Hepatocyte (in vitro differentiated cells): ENCODE measurements around the gene PEX5. TPM values are rescaled to one million over a fixed set of nuclear protein-coding genes. Genes with fewer than 3 reads are reported as not detected.
"Not testable (repeated sequence)": the region's sequence is repeated elsewhere in the genome, so short reads cannot be mapped to it uniquely, and the experiment has no call there.

ENCODE experiments used
- DNase-seq: peaks from one replicate; pipeline ENCODE4 v3.0.0-alpha.2; 2016; ENCODE audit warnings: low spot score
- H2AFZ ChIP-seq: fragments of 200-600 bp; sonication (generic); 2 replicates; pipeline ENCODE4 v1.6.0; 2016; ENCODE audit warnings: antibody characterized with exemption, mild to moderate bottlenecking
- H3K27ac ChIP-seq: fragments of 200-600 bp; sonication (generic); 2 replicates; pipeline ENCODE4 v1.5.1; 2016; ENCODE audit warnings: mild to moderate bottlenecking
- H3K27me3 ChIP-seq: fragments of 200-600 bp; sonication (generic); 2 replicates; pipeline ENCODE4 v1.6.1; 2016
- H3K36me3 ChIP-seq: fragments of 200-600 bp; sonication (generic); replicated peaks from 2 replicates; pipeline ENCODE4 v1.5.1; 2016; ENCODE audit warnings: low read depth; ENCODE audit not compliant: insufficient read depth
- H3K4me1 ChIP-seq: fragments of 200-600 bp; sonication (generic); 2 replicates; pipeline ENCODE4 v1.5.1; 2016; ENCODE audit warnings: mild to moderate bottlenecking, moderate library complexity; ENCODE audit not compliant: insufficient read depth
- H3K4me2 ChIP-seq: fragments of 200-600 bp; sonication (generic); 2 replicates; pipeline ENCODE4 v1.6.0; 2016
- H3K4me3 ChIP-seq: fragments of 200-600 bp; sonication (generic); 2 replicates; pipeline ENCODE4 v1.5.1; 2016; ENCODE audit warnings: mild to moderate bottlenecking
- H3K79me2 ChIP-seq: fragments of 200-600 bp; sonication (generic); 2 replicates; pipeline ENCODE4 v1.6.0; 2017; ENCODE audit warnings: mild to moderate bottlenecking
- H3K9me2 ChIP-seq: fragments of 200-600 bp; sonication (generic); replicated peaks from 2 replicates; pipeline ENCODE4 v1.6.0; 2017; ENCODE audit warnings: mild to moderate bottlenecking; ENCODE audit not compliant: insufficient read depth
- H3K9me3 ChIP-seq: fragments of 200-600 bp; sonication (generic); 2 replicates; pipeline ENCODE4 v1.5.1; 2016; ENCODE audit warnings: low read depth, mild to moderate bottlenecking
- H4K20me1 ChIP-seq: fragments of 200-600 bp; sonication (generic); 2 replicates; pipeline ENCODE4 v1.6.0; 2016; ENCODE audit warnings: mild to moderate bottlenecking; ENCODE audit not compliant: insufficient read depth, poor library complexity, severe bottlenecking
- EZH2 ChIP-seq: fragments of 200-600 bp; sonication (generic); IDR thresholded peaks from 2 replicates; pipeline ENCODE4 v1.6.1; 2016; ENCODE audit warnings: antibody characterized with exemption, mild to moderate bottlenecking, borderline replicate concordance
- EZH2phosphoT487 ChIP-seq: fragments of 200-600 bp; sonication (generic); IDR thresholded peaks from one replicate; pipeline ENCODE4 v1.6.1; 2018; ENCODE audit warnings: antibody characterized with exemption, mild to moderate bottlenecking, low read depth, moderate library complexity; ENCODE audit not compliant: unreplicated experiment, severe bottlenecking
- WGBS: methylation state at CpG from one replicate; pipeline ENCODE4 v1.1.6; 2016; ENCODE audit warnings: low lambda C conversion rate; ENCODE audit errors: missing lambda C conversion rate; 5-methylcytosine and 5-hydroxymethylcytosine counted together
- polyA plus RNA-seq: library from polyadenylated mRNA; unstranded; fragments of >200 nt; fragmentation: Nextera tagmentation; extraction: Ambion mirVana; gene quantifications from 2 replicates; pipeline ENCODE4 v1.2.1, GENCODE V29; 2016
- total RNA-seq: library from RNA; depleted of rRNA; stranded (reverse); fragments of >200 nt; gene quantifications from 2 replicates; pipeline ENCODE4 v1.2.3, GENCODE V29; 2014
- TF ChIP-seq, protein P1 (sequence below): fragments of 200-600 bp; sonication (generic); IDR thresholded peaks from 2 replicates; pipeline ENCODE4 v1.5.1; 2016; ENCODE audit warnings: antibody characterized with exemption, mild to moderate bottlenecking; ENCODE audit not compliant: poor library complexity

PEX5 gene
- total and polyA plus RNA-seq, 2 experiments from 2014 or later = 17.3 to 32.6 TPM

DNA sequence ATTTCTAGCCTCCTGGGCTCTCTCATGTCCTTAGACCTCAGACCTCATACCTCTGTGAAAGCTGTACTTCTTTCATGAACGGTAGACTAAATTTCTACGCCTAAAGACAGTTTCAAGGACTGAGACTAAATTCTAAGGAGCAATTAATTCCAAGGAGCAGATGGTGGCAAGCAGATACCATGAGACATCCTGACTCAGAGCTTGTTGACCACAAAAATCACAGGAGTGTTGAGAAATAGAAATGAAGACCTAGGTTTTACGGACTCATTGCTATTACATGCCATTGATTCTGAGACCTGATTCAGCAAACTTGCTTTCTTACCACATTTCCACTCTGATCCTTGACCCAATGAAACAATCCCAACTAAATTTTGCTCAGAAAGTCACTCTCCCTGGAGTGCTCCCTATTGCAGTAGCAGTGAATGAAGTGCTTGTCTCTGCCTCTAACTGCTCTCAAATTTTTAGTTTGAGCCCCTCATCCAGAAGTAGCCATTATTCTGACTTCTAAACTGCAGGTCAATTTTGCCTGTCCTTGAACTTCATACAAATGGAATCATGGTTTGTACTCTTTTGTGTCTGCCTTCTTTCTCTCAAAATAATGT lies 52.0 kb downstream of the PEX5 start:
- no peak overlapping the region for H3K27ac ChIP-seq

DNA sequence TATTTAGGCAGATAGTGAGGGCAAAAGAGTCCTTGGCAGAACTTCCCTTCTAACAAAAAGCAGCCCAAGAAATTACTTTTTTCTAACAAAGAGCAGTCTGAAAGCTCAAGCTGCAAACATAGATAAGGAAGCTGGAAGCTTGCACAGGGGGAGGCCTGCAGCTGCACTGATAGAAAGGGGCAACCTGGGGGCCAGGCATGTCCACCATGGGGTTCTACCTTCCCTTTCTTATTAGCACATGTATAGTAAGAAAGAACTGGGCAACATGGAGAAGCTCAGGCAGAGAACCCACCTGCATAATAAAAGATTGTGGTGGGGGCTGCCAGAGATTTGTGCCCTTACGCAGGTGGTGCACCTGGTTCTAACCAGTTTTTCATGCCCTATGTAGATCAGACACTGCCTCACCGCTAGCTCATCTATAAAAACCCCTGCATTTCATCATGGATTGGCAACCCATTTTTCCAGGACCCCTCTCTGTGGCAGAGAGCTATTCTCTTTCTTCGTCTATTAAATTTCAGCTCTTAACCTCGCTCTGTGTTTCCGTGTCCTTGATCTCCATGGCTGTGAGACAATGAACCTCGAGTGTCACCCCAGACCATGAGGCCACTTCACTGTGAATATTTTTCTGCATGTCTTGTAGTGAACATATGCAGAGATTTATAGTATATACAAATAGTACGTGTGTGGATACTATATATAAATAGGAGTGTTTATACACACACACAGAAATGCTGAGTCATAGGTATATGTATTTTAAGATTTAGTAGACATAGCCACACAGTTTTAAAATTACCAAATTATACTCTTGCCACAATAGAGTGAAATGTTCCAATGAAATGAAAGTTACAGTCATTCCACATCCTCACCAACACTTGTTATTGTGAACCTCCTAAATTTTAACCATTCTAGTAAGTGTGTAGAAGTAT lies 53.0 kb downstream of the PEX5 start:
- no peaks in the 10 kb centered on the region for H3K79me2 ChIP-seq
- 91% methylated on average over 7 of the region's 7 CpGs for WGBS
- H3K9me3 ChIP-seq = no peaks in the 10 kb centered on the region
- no peak overlapping the region for H3K4me3 ChIP-seq
- H2AFZ ChIP-seq = no peak overlapping the region
- no peak for DNase-seq
- no peak overlapping the region for H3K4me2 ChIP-seq
- TF ChIP-seq EZH2 = no peak
- TF ChIP-seq EZH2phosphoT487 = no peak
- TF ChIP-seq, protein P1, sequence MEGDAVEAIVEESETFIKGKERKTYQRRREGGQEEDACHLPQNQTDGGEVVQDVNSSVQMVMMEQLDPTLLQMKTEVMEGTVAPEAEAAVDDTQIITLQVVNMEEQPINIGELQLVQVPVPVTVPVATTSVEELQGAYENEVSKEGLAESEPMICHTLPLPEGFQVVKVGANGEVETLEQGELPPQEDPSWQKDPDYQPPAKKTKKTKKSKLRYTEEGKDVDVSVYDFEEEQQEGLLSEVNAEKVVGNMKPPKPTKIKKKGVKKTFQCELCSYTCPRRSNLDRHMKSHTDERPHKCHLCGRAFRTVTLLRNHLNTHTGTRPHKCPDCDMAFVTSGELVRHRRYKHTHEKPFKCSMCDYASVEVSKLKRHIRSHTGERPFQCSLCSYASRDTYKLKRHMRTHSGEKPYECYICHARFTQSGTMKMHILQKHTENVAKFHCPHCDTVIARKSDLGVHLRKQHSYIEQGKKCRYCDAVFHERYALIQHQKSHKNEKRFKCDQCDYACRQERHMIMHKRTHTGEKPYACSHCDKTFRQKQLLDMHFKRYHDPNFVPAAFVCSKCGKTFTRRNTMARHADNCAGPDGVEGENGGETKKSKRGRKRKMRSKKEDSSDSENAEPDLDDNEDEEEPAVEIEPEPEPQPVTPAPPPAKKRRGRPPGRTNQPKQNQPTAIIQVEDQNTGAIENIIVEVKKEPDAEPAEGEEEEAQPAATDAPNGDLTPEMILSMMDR = no peak
- H4K20me1 ChIP-seq = no peaks in the 10 kb centered on the region
- no peaks in the 10 kb centered on the region for H3K27me3 ChIP-seq
- no peak overlapping the region for H3K27ac ChIP-seq
- no peaks in the 10 kb centered on the region for H3K4me1 ChIP-seq
- H3K36me3 ChIP-seq = no peaks in the 10 kb centered on the region
- no peaks in the 10 kb centered on the region for H3K9me2 ChIP-seq

More for the DNA sequence above, 52.0 kb downstream of the PEX5 start:
- Histone ChIP-seq H3K4me3 (no peak overlapping the region), H3K4me1 (no peaks in the 10 kb centered on the region), H3K9me3 (no peaks in the 10 kb centered on the region), H3K27me3 (no peaks in the 10 kb centered on the region), H3K36me3 (no peaks in the 10 kb centered on the region), H2AFZ (no peak overlapping the region), H4K20me1 (no peaks in the 10 kb centered on the region), H3K9me2 (no peaks in the 10 kb centered on the region), H3K4me2 (no peak overlapping the region), H3K79me2 (no peaks in the 10 kb centered on the region)
- TF ChIP-seq, protein P1 = no peak
- TF ChIP-seq EZH2 = no peak
- TF ChIP-seq EZH2phosphoT487 = no peak
- WGBS = 94% methylated on average over 3 of the region's 3 CpGs
- DNase-seq = no peak

DNA sequence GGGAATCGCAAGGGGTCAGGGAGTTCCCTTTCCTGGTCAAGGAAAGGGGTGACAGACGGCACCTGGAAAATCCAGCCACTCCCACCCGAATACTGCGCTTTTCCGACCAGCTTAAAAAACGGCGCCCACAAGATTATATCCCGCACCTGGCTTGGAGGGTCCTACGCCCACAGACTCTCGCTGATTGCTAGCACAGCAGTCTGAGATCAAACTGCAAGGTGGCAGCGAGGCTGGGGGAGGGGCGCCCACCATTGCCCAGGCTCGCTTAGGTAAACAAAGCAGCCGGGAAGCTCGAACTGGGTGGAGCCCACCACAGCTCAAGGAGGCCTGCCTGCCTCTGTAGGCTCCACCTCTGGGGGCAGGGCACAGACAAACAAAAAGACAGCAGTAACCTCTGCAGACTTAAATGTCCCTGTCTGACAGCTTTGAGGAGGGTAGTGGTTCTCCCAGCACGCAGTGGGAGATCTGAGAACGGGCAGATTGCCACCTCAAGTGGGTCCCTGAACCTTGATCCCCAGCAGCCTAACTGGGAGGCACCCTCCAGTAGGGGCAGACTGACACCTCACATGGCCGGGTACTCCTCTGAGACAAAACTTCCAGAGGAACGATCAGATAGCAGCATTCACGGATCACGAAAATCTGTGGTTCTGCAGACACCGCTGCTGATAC lies 62.0 kb downstream of the PEX5 start:
- not testable (repeated sequence) for H3K27ac ChIP-seq, DNase-seq, H2AFZ ChIP-seq, H3K27me3 ChIP-seq, H4K20me1 ChIP-seq, H3K4me1 ChIP-seq, H3K79me2 ChIP-seq, H3K36me3 ChIP-seq, H3K4me3 ChIP-seq, H3K9me2 ChIP-seq, H3K9me3 ChIP-seq, H3K4me2 ChIP-seq
- 97% methylated on average over 18 of the region's 22 CpGs for WGBS

DNA sequence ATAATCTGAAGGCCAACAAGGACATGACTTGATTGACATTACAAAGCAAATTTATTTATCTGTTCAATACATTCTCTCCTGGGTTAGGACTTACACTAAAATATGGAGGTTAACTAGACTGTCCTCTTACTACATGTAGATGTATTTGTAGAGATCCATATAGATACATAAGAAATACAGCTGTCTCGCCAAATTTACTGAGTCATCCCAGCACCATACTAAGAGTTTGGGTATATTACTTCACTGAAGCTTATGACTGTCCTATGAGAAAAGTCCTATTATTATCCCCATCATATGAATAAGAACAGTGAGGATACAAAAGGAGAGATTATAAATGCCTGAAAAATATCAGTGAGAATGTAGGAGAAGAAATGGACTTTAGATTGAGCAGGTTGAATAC lies 69.6 kb downstream of the PEX5 start:
- WGBS = 100% methylated on average over 1 of the region's 1 CpG
- H3K4me3 ChIP-seq = no peak overlapping the region
- DNase-seq = no peak

More for the DNA sequence above, 69.6 kb downstream of the PEX5 start:
- H4K20me1 ChIP-seq = no peaks in the 10 kb centered on the region
- peaks cover 5% of the 10 kb centered on the region for H3K27me3 ChIP-seq
- TF ChIP-seq EZH2phosphoT487 = no peak
- no peak for TF ChIP-seq EZH2
- TF ChIP-seq, protein P1 = no peak
- no peaks in the 10 kb centered on the region for H3K79me2 ChIP-seq
- no peak overlapping the region for H2AFZ ChIP-seq
- H3K4me2 ChIP-seq = no peak overlapping the region
- H3K4me1 ChIP-seq = no peaks in the 10 kb centered on the region
- H3K9me2 ChIP-seq = no peaks in the 10 kb centered on the region
- no peaks in the 10 kb centered on the region for H3K36me3 ChIP-seq
- no peak overlapping the region for H3K27ac ChIP-seq
- no peaks in the 10 kb centered on the region for H3K9me3 ChIP-seq
